K562 (cell line): Measurements from ENCODE around the gene MEF2C. TPM values are rescaled to one million over a fixed set of nuclear protein-coding genes. Genes with fewer than 3 reads are reported as not detected.

Experiments
- ARID1B ChIP-seq: fragments of 450-650 bp; IDR thresholded peaks from 2 replicates; pipeline ENCODE4 v1.6.1; 2016; ENCODE audit warnings: antibody characterized with exemption, mild to moderate bottlenecking, inconsistent platforms
- ATF6 ChIP-seq: sonication (generic); formaldehyde crosslinking; IDR thresholded peaks from 2 replicates; pipeline ENCODE4 v1.4.0; 2020; ENCODE audit warnings: mild to moderate bottlenecking, missing genetic modification reagents
- BRD4 ChIP-seq: fragments of 200-600 bp; sonication (generic); IDR thresholded peaks from 2 replicates; pipeline ENCODE4 v1.6.1; 2017; ENCODE audit warnings: inconsistent platforms
- CBFA2T3 ChIP-seq: fragments of 450-650 bp; IDR thresholded peaks from 2 replicates; pipeline ENCODE4 v1.6.1; 2017
- CREB5 ChIP-seq: fragments of 250-450 bp; sonication (Bioruptor Pico); IDR thresholded peaks from 2 replicates; pipeline ENCODE4 v1.5.0; 2020; ENCODE audit warnings: mild to moderate bottlenecking
- ELK1 ChIP-seq: sonication (generic); formaldehyde crosslinking; IDR thresholded peaks from 2 replicates; pipeline ENCODE4 v1.8.1; 2022; ENCODE audit warnings: missing genetic modification reagents
- FOSL1 ChIP-seq: fragments of 200-800 bp; sonication (Bioruptor generic); conservative IDR thresholded peaks from 2 replicates; pipeline ENCODE4 v1.6.1; 2016; ENCODE audit warnings: missing genetic modification characterization, missing compliant biosample characterization
- FOXJ3 ChIP-seq: sonication (generic); formaldehyde crosslinking; IDR thresholded peaks from 2 replicates; pipeline ENCODE4 v1.4.0; 2020; ENCODE audit warnings: mild to moderate bottlenecking, missing genetic modification reagents
- KLF1 ChIP-seq: fragments of 450-650 bp; IDR thresholded peaks from 2 replicates; pipeline ENCODE4 v1.6.1; 2016; ENCODE audit warnings: missing genetic modification characterization, missing compliant biosample characterization
- KLF16 ChIP-seq: IDR thresholded peaks from 2 replicates; pipeline ENCODE4 v1.6.1; 2016; ENCODE audit warnings: antibody characterized with exemption
- MCM7 ChIP-seq, 2 experiments: fragments of 450-650 bp; IDR thresholded peaks; 2 replicates each; pipeline ENCODE4 v1.6.1; 2016 to 2018
- NR1H2 ChIP-seq: sonication (generic); formaldehyde crosslinking; IDR thresholded peaks from 2 replicates; pipeline ENCODE4 v1.4.0; 2020; ENCODE audit warnings: mild to moderate bottlenecking, missing genetic modification reagents
- PATZ1 ChIP-seq: fragments of 250-450 bp; sonication (Bioruptor Pico); IDR thresholded peaks from 2 replicates; pipeline ENCODE4 v1.5.0; 2020; ENCODE audit warnings: mild to moderate bottlenecking, borderline replicate concordance
- PML ChIP-seq: IDR thresholded peaks from 2 replicates; pipeline ENCODE4 v1.6.1; 2012; ENCODE audit warnings: low read length, inconsistent platforms
- STAT5A ChIP-seq: IDR thresholded peaks from 2 replicates; pipeline ENCODE4 v1.6.1; 2012; ENCODE audit warnings: low read length, inconsistent platforms, borderline replicate concordance
- TFE3 ChIP-seq: fragments of 450-650 bp; formaldehyde crosslinking; IDR thresholded peaks from 2 replicates; pipeline ENCODE4 v1.4.0; 2020; ENCODE audit warnings: mild to moderate bottlenecking, mixed read lengths
- ZBED1 ChIP-seq: IDR thresholded peaks from 2 replicates; pipeline ENCODE4 v1.6.1; 2014
- ZNF224 ChIP-seq: sonication (generic); formaldehyde crosslinking; IDR thresholded peaks from 2 replicates; pipeline ENCODE4 v1.8.0; 2022; ENCODE audit warnings: mild to moderate bottlenecking, missing genetic modification reagents
- ZNF239 ChIP-seq: fragments of 250-450 bp; sonication (Bioruptor Pico); IDR thresholded peaks from 2 replicates; pipeline ENCODE4 v1.4.0; 2020; ENCODE audit warnings: mild to moderate bottlenecking
- polyA plus RNA-seq, 8 experiments: library from polyadenylated mRNA; depleted of rRNA in 4 of 8; stranded (reverse) in 5 of 8; unstranded in 3 of 8; fragments of >200 nt; fragmentation: Nextera tagmentation in 2 of 8; fragmentation: Illumina TruSeq in 1 of 8; extraction: Ambion mirVana in 2 of 8; extraction: Trizol in 1 of 8; gene quantifications; 2 replicates each; pipeline versions ENCODE4 v1.2.1 to v1.2.3, GENCODE V29; 2011 to 2014; ENCODE audit warnings: inconsistent platforms in 1 of 8, missing spikeins in 1 of 8
- total RNA-seq, 7 experiments: library from RNA; depleted of rRNA in 6 of 7; stranded (reverse); fragments of >200 nt in 6 of 7; fragmentation: Illumina TruSeq in 2 of 7; extraction: Trizol in 2 of 7; gene quantifications; 2 replicates each; pipeline versions ENCODE4 v1.2.1 to v1.2.3, GENCODE V29; 2011 to 2021; ENCODE audit warnings: low replicate concordance in 1 of 7

The MEF2C gene
- total and polyA plus RNA-seq, 9 of the 15 experiments (the other 6 are each of a cell fraction or from before 2014, with no cell fraction given) = 25.1 to 67.8 (median 58.3) TPM

- TF ChIP-seq PATZ1 = no peak
- no peak for TF ChIP-seq MCM7 (IDR thresholded peaks at IDR 0.05)
- no peak for TF ChIP-seq STAT5A
- TF ChIP-seq ZBED1 = no peak
- no peak for TF ChIP-seq PML
- TF ChIP-seq CREB5 (CRISPR knock-in tag) = no peak
- TF ChIP-seq KLF16 = no peak
- TF ChIP-seq ELK1 (CRISPR knock-in tag) = no peak
- no peak for TF ChIP-seq FOXJ3 (CRISPR knock-in tag)
- no peak for TF ChIP-seq ATF6
- no peak for TF ChIP-seq BRD4
- no peak for TF ChIP-seq NR1H2 (CRISPR knock-in tag)
- no peak for TF ChIP-seq KLF1 (tag)
- peak; percentile 44; the same call in 1 of the 2 replicates for TF ChIP-seq CBFA2T3
- TF ChIP-seq ARID1B = peak; percentile 65
- TF ChIP-seq FOSL1 = peak; percentile 17; the same call in 1 of the 2 replicates
- TF ChIP-seq TFE3 (CRISPR knock-in tag) = no peak
- no peak for TF ChIP-seq ZNF239
- no peak for TF ChIP-seq ZNF224
Measured at GRCh38 chr5:88826646-88827585, 56.1 kb downstream of the MEF2C start (continued).
